Measurements from ENCODE around the gene FBLN1. TPM values are rescaled to one million over a fixed set of nuclear protein-coding genes. Genes with fewer than 3 reads are reported as not detected.

FBLN1 gene
- total RNA-seq, 2 donors from 2014 or later: 125 to 144 TPM

DNA sequence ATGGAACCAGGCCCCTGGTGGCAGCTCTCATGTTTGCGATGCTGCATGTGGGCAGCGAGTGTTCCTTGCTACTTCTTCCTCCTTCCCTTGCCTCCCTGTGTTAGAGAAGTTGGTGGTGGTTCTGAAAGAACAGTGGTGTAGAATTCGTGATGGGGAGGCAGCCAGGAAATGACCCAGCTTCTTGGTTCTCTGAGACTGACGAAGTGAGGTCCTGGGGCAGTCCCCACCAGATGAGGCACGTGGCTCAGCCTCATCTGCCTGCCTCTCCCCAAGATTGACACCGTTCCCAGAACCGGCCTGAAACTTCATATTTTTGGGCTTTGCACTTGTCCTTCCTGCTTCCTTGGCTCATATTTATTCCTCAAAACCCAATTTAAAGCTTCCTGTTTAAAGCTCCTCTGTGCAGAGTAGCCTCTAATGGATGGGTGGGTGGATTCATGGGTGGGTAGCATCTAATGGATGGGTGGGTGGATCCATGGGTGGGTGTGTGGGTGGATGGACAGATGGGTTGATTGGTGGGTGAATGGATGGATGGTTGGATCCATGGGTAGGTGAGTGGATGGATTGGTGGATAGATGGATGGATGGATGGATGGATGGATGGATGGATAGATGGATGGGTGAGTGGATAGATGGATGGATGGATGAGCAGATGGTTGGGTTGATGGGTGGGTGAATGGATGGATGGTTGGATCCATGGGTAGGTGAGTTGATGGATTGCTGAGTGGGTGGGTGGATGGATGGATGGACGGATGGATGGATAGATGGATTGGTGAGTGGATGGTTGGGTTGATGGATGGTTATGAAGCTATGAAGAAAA, 91.6 kb downstream of the FBLN1 start:
- no peaks in the 10 kb centered on the region for H3K27me3 ChIP-seq (replicated peaks; ENCODE audit: insufficient read depth)
- no peak for TF ChIP-seq POLR2A (IDR thresholded peaks at IDR 0.05)
- TF ChIP-seq POLR2AphosphoS5 (IDR thresholded peaks at IDR 0.05): no peak
- TF ChIP-seq, protein P1, sequence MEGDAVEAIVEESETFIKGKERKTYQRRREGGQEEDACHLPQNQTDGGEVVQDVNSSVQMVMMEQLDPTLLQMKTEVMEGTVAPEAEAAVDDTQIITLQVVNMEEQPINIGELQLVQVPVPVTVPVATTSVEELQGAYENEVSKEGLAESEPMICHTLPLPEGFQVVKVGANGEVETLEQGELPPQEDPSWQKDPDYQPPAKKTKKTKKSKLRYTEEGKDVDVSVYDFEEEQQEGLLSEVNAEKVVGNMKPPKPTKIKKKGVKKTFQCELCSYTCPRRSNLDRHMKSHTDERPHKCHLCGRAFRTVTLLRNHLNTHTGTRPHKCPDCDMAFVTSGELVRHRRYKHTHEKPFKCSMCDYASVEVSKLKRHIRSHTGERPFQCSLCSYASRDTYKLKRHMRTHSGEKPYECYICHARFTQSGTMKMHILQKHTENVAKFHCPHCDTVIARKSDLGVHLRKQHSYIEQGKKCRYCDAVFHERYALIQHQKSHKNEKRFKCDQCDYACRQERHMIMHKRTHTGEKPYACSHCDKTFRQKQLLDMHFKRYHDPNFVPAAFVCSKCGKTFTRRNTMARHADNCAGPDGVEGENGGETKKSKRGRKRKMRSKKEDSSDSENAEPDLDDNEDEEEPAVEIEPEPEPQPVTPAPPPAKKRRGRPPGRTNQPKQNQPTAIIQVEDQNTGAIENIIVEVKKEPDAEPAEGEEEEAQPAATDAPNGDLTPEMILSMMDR (IDR thresholded peaks at IDR 0.05): no peak
- H3K9me3 ChIP-seq: no peaks in the 10 kb centered on the region
- 84% methylated on average over 8 of the region's 8 CpGs for WGBS
- H3K36me3 ChIP-seq: no peaks in the 10 kb centered on the region
- no peak for DNase-seq (ENCODE audit: low spot score)
- intact Hi-C loops (cut with DNase I): no loop called here
- H3K4me3 ChIP-seq: no peak overlapping the region
- peaks cover 10% of the 10 kb centered on the region for H3K4me1 ChIP-seq (replicated peaks)
- H3K27ac ChIP-seq: no peak overlapping the region

DNA sequence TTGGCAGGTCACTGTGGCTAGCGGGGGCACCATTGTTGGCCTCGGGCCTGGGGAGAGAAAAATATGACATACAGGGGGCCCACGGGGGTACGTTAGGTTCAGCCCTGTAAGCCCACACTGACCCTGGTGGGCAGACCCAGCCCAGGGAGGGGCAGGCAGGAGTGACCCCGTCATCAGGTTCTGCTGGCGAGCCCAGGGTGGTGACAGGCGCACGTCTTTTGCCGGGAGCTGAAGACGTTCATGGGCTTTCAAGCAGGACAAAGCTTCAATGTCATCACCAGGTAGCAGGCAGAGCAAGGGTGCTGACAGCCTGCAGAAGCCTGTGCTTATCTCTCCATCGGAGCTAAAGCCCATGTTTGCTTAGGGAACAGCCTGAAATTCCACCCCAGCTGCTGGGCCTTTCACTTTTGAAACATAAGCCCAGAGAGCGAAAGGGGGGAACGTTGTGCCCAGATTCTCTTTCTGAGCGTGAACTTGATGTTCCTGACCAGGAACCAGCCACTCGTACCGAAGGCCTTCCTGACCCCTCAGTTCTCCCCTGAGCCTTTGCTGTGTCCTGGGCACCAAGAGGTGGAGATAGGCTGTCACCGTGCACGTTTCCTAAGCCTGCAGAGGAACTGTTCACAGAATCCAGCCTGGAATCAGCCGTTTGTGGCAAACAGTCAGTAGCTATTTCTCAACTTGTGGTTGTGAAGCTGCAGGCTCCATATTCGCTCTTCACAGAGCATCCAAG, 94.9 kb downstream of the FBLN1 start:
- Histone ChIP-seq H3K27me3 (replicated peaks; ENCODE audit: insufficient read depth) (no peaks in the 10 kb centered on the region), H3K27ac (peak overlapping the region; percentile 71 to 73), H3K9me3 (no peaks in the 10 kb centered on the region), H3K4me3 (no peak overlapping the region), H3K4me1 (replicated peaks) (peaks cover 10% of the 10 kb centered on the region), H3K36me3 (no peaks in the 10 kb centered on the region)
- WGBS: 24% methylated on average over 20 of the region's 20 CpGs
- intact Hi-C loops (cut with DNase I): no loop called here
- TF ChIP-seq POLR2A (IDR thresholded peaks at IDR 0.05) (peak; percentile 8), POLR2AphosphoS5 (IDR thresholded peaks at IDR 0.05) (peak; percentile 85)
- TF ChIP-seq, protein P1 (IDR thresholded peaks at IDR 0.05): no peak
- DNase-seq (ENCODE audit: low spot score): peak; percentile 77

DNA sequence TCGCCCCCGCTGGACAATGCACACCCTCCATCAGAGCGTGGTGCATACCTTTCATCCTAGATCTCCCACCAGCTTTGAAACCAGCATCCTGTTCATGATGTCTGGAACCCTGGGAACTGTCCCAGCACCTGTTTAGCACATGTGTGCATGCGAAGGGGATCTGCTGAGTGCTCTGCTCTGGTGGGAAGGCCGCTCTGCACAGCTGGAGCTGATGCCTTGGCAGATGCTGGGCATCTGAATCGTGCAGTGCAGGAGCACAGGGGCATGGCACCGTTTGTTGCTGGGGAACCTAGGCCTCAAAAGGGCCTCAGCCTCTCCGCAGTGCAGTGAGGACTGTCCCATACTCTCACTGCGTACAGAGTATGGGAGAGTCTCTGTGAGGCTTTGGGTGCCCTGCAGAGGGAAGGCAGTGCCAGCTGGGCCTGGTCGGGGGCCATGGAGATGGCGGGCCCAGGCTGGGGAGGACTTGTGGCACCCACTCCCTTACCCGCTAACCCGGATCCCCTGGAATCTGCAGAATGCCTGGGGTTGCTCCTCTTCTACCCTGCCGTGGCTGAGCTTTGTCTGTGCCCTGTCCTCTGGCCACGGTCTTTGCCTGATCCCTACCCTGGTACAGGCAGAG, 96.0 kb downstream of the FBLN1 start:
- TF ChIP-seq POLR2AphosphoS5 (IDR thresholded peaks at IDR 0.05): no peak
- TF ChIP-seq POLR2A (IDR thresholded peaks at IDR 0.05): no peak
- TF ChIP-seq, protein P1 (IDR thresholded peaks at IDR 0.05): no peak
- 69% methylated on average over 13 of the region's 15 CpGs for WGBS
- peaks cover 10% of the 10 kb centered on the region for H3K4me1 ChIP-seq (replicated peaks)

GRCh38 chr22:45599836-45600577, 97.3 kb downstream of the FBLN1 start:
- no peaks in the 10 kb centered on the region for H3K9me3 ChIP-seq
- H3K4me3 ChIP-seq: no peak overlapping the region
- H3K4me1 ChIP-seq (replicated peaks): peaks cover 10% of the 10 kb centered on the region
- no peaks in the 10 kb centered on the region for H3K36me3 ChIP-seq
- intact Hi-C loops (cut with DNase I): no loop called here
- no peak for DNase-seq (ENCODE audit: low spot score)
- TF ChIP-seq POLR2A (IDR thresholded peaks at IDR 0.05): no peak
- no peak for TF ChIP-seq POLR2AphosphoS5 (IDR thresholded peaks at IDR 0.05)
- TF ChIP-seq, protein P1 (IDR thresholded peaks at IDR 0.05): no peak
- H3K27ac ChIP-seq: no peak overlapping the region
- H3K27me3 ChIP-seq (replicated peaks; ENCODE audit: insufficient read depth): no peaks in the 10 kb centered on the region
- WGBS: 90% methylated on average over 22 of the region's 22 CpGs

More for the DNA sequence above, 96.0 kb downstream of the FBLN1 start:
- no peak overlapping the region for H3K4me3 ChIP-seq
- H3K27me3 ChIP-seq (replicated peaks; ENCODE audit: insufficient read depth): no peaks in the 10 kb centered on the region
- H3K9me3 ChIP-seq: no peaks in the 10 kb centered on the region
- intact Hi-C loops (cut with DNase I): no loop called here
- H3K27ac ChIP-seq: peak overlapping the region; percentile 71 to 73
- DNase-seq (ENCODE audit: low spot score): no peak
- no peaks in the 10 kb centered on the region for H3K36me3 ChIP-seq
